ENCODE results near the gene ZDHHC22. TPM values are rescaled to one million over a fixed set of nuclear protein-coding genes. Genes with fewer than 3 reads are reported as not detected.

Gene ZDHHC22
- polyA plus RNA-seq, 1 donor from 2014 or later: 4.3 TPM

GRCh38 chr14:77108753-77109152 lies 32.8 kb downstream of the ZDHHC22 start:
- H3K79me2 ChIP-seq (replicated peaks; ENCODE audit: insufficient read depth, low read length): no peaks in the 10 kb centered on the region
- no peak overlapping the region for H3K9ac ChIP-seq (ENCODE audit: low read length)
- no peaks in the 10 kb centered on the region for H3K9me2 ChIP-seq (ENCODE audit: insufficient read depth, low read length)
- no peaks in the 10 kb centered on the region for H3K27me3 ChIP-seq (ENCODE audit: insufficient read depth, low read depth, low read length)
- H3K4me3 ChIP-seq (ENCODE audit: low read length): no peak overlapping the region
- TF ChIP-seq SMC3 (conservative IDR thresholded peaks at IDR 0.05; ENCODE audit: poor library complexity) (no peak), EZH2 (IDR thresholded peaks at IDR 0.05; ENCODE audit: borderline replicate concordance, insufficient read depth, low read length, poor library complexity, severe bottlenecking) (no peak), POLR2AphosphoS5 (IDR thresholded peaks at IDR 0.05) (no peak), MXI1 (conservative IDR thresholded peaks at IDR 0.05; ENCODE audit: poor library complexity, severe bottlenecking) (no peak), RAD21 (conservative IDR thresholded peaks at IDR 0.05) (no peak), EP300 (conservative IDR thresholded peaks at IDR 0.05; ENCODE audit: poor library complexity, severe bottlenecking) (no peak), TAF1 (IDR thresholded peaks at IDR 0.05; ENCODE audit: low read depth) (no peak)
- TF ChIP-seq, protein P1, sequence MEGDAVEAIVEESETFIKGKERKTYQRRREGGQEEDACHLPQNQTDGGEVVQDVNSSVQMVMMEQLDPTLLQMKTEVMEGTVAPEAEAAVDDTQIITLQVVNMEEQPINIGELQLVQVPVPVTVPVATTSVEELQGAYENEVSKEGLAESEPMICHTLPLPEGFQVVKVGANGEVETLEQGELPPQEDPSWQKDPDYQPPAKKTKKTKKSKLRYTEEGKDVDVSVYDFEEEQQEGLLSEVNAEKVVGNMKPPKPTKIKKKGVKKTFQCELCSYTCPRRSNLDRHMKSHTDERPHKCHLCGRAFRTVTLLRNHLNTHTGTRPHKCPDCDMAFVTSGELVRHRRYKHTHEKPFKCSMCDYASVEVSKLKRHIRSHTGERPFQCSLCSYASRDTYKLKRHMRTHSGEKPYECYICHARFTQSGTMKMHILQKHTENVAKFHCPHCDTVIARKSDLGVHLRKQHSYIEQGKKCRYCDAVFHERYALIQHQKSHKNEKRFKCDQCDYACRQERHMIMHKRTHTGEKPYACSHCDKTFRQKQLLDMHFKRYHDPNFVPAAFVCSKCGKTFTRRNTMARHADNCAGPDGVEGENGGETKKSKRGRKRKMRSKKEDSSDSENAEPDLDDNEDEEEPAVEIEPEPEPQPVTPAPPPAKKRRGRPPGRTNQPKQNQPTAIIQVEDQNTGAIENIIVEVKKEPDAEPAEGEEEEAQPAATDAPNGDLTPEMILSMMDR (IDR thresholded peaks at IDR 0.05; ENCODE audit: poor library complexity, severe bottlenecking): no peak
- peaks cover 7% of the 10 kb centered on the region for H3K36me3 ChIP-seq (ENCODE audit: insufficient read depth, low read length)
- H3K9me3 ChIP-seq (ENCODE audit: low read length): no peaks in the 10 kb centered on the region
- H3F3A ChIP-seq (ENCODE audit: insufficient read depth, low read length, poor library complexity, severe bottlenecking): no peaks in the 10 kb centered on the region
- no peak overlapping the region for H3K27ac ChIP-seq (ENCODE audit: low read length)
- no peaks in the 10 kb centered on the region for H4K20me1 ChIP-seq (ENCODE audit: insufficient read depth)
- no peak overlapping the region for H2AFZ ChIP-seq (ENCODE audit: low read depth, low read length)
- H3K4me2 ChIP-seq (ENCODE audit: low read length): no peak overlapping the region

GRCh38 chr14:77107228-77107627 lies 34.4 kb downstream of the ZDHHC22 start:
- Histone ChIP-seq H3K79me2 (replicated peaks; ENCODE audit: insufficient read depth, low read length) (no peaks in the 10 kb centered on the region), H3K9ac (ENCODE audit: low read length) (no peak overlapping the region), H3K36me3 (ENCODE audit: insufficient read depth, low read length) (peaks cover 7% of the 10 kb centered on the region), H4K20me1 (ENCODE audit: insufficient read depth) (no peaks in the 10 kb centered on the region), H3K9me2 (ENCODE audit: insufficient read depth, low read length) (no peaks in the 10 kb centered on the region), H3K27ac (ENCODE audit: low read length) (no peak overlapping the region), H3K4me2 (ENCODE audit: low read length) (no peak overlapping the region), H3K9me3 (ENCODE audit: low read length) (no peaks in the 10 kb centered on the region), H2AFZ (ENCODE audit: low read depth, low read length) (no peak overlapping the region), H3K27me3 (ENCODE audit: insufficient read depth, low read depth, low read length) (no peaks in the 10 kb centered on the region), H3F3A (ENCODE audit: insufficient read depth, low read length, poor library complexity, severe bottlenecking) (no peaks in the 10 kb centered on the region), H3K4me3 (ENCODE audit: low read length) (no peak overlapping the region)
- TF ChIP-seq RAD21 (conservative IDR thresholded peaks at IDR 0.05) (no peak), POLR2AphosphoS5 (IDR thresholded peaks at IDR 0.05) (no peak), TAF1 (IDR thresholded peaks at IDR 0.05; ENCODE audit: low read depth) (no peak)

DNA sequence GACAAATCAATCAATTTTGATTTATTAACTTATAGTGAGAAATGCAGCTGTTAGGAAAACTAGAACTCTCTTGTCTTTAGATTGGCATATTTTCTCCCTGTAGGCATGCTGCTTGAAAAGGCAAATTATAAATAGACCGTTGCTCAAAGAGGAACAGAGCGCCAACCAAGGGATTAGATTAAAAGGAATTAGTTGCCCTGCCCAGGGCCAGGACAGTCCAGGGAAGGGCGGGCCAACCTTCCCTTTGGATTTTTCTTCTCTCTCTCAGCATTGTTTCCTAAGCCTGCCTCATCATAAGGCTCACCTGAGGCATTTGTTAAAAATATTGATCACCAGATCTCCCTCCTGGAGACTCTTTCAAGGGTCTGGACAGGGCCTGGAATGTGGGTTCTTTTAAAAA lies 34.9 kb downstream of the ZDHHC22 start:
- Histone ChIP-seq H2AFZ (ENCODE audit: low read depth, low read length) (no peak overlapping the region), H3K27ac (ENCODE audit: low read length) (no peak overlapping the region), H4K20me1 (ENCODE audit: insufficient read depth) (no peaks in the 10 kb centered on the region), H3K9ac (ENCODE audit: low read length) (no peak overlapping the region), H3K4me2 (ENCODE audit: low read length) (no peak overlapping the region), H3K9me2 (ENCODE audit: insufficient read depth, low read length) (no peaks in the 10 kb centered on the region), H3K36me3 (ENCODE audit: insufficient read depth, low read length) (peaks cover 7% of the 10 kb centered on the region), H3K27me3 (ENCODE audit: insufficient read depth, low read depth, low read length) (no peaks in the 10 kb centered on the region), H3K79me2 (replicated peaks; ENCODE audit: insufficient read depth, low read length) (peaks cover under 1% of the 10 kb centered on the region), H3K4me3 (ENCODE audit: low read length) (no peak overlapping the region), H3K9me3 (ENCODE audit: low read length) (no peaks in the 10 kb centered on the region), H3F3A (ENCODE audit: insufficient read depth, low read length, poor library complexity, severe bottlenecking) (no peaks in the 10 kb centered on the region)
- TF ChIP-seq EZH2 (IDR thresholded peaks at IDR 0.05; ENCODE audit: borderline replicate concordance, insufficient read depth, low read length, poor library complexity, severe bottlenecking) (no peak), EP300 (conservative IDR thresholded peaks at IDR 0.05; ENCODE audit: poor library complexity, severe bottlenecking) (no peak), POLR2AphosphoS5 (IDR thresholded peaks at IDR 0.05) (no peak), MXI1 (conservative IDR thresholded peaks at IDR 0.05; ENCODE audit: poor library complexity, severe bottlenecking) (no peak), RAD21 (conservative IDR thresholded peaks at IDR 0.05) (no peak), TAF1 (IDR thresholded peaks at IDR 0.05; ENCODE audit: low read depth) (no peak), SMC3 (conservative IDR thresholded peaks at IDR 0.05; ENCODE audit: poor library complexity) (no peak)
- TF ChIP-seq, protein P2, sequence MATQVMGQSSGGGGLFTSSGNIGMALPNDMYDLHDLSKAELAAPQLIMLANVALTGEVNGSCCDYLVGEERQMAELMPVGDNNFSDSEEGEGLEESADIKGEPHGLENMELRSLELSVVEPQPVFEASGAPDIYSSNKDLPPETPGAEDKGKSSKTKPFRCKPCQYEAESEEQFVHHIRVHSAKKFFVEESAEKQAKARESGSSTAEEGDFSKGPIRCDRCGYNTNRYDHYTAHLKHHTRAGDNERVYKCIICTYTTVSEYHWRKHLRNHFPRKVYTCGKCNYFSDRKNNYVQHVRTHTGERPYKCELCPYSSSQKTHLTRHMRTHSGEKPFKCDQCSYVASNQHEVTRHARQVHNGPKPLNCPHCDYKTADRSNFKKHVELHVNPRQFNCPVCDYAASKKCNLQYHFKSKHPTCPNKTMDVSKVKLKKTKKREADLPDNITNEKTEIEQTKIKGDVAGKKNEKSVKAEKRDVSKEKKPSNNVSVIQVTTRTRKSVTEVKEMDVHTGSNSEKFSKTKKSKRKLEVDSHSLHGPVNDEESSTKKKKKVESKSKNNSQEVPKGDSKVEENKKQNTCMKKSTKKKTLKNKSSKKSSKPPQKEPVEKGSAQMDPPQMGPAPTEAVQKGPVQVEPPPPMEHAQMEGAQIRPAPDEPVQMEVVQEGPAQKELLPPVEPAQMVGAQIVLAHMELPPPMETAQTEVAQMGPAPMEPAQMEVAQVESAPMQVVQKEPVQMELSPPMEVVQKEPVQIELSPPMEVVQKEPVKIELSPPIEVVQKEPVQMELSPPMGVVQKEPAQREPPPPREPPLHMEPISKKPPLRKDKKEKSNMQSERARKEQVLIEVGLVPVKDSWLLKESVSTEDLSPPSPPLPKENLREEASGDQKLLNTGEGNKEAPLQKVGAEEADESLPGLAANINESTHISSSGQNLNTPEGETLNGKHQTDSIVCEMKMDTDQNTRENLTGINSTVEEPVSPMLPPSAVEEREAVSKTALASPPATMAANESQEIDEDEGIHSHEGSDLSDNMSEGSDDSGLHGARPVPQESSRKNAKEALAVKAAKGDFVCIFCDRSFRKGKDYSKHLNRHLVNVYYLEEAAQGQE (IDR thresholded peaks at IDR 0.05; ENCODE audit: borderline replicate concordance): no peak
- TF ChIP-seq, protein P1 (IDR thresholded peaks at IDR 0.05; ENCODE audit: poor library complexity, severe bottlenecking): no peak

Data from neural cell (in vitro differentiated cells).